H1 (cell line): ENCODE data around the gene FSIP1. TPM values are rescaled to one million over a fixed set of nuclear protein-coding genes. Genes with fewer than 3 reads are reported as not detected.

Source experiments
- BACH1 ChIP-seq: IDR thresholded peaks from 2 replicates; pipeline ENCODE4 v1.6.1; 2012; ENCODE audit warnings: low read length, improper control_type of control experiment
- JUND ChIP-seq: IDR thresholded peaks from 2 replicates; pipeline ENCODE4 v1.6.1; 2011; ENCODE audit warnings: mild to moderate bottlenecking, improper control_type of control experiment, low read length
- RAD21 ChIP-seq, 2 experiments: IDR thresholded peaks in 1 of 2; conservative IDR thresholded peaks in 1 of 2; 2 replicates each; pipeline ENCODE4 v1.6.1; 2011; ENCODE audit warnings: low read depth in 2 of 2, low read length in 2 of 2, improper control_type of control experiment in 1 of 2, inconsistent platforms in 1 of 2, mild to moderate bottlenecking in 1 of 2, moderate library complexity in 1 of 2
- SIRT6 ChIP-seq: IDR thresholded peaks from one replicate; pipeline ENCODE4 v1.7.1; 2012; ENCODE audit warnings: low read length, inconsistent platforms
- polyA plus RNA-seq, 7 experiments: library from polyadenylated mRNA; depleted of rRNA in 3 of 7; stranded (reverse) in 5 of 7; unstranded in 2 of 7; fragments of >200 nt in 5 of 7; fragments of 200-250 nt in 2 of 7; gene quantifications; 1 replicate in 5 of 7; 2 replicates in 1 of 7; 4 replicates in 1 of 7; pipeline versions ENCODE4 v1.2.1 to v1.2.3, GENCODE V29; 2011 to 2013; ENCODE audit warnings: missing spikeins in 2 of 7, mixed read lengths in 2 of 7
- total RNA-seq: library from RNA; stranded (reverse); fragmentation: NEBNext Ultra II Directional; extraction: Animal tissue kit (Norgen Biotek cat#: 25700); gene quantifications from 2 replicates; pipeline ENCODE4 v1.2.1, GENCODE V29; 2021
- TF ChIP-seq, protein P1 (sequence below): fragments of 300-600 bp; sonication (generic); IDR thresholded peaks from 2 replicates; pipeline ENCODE4 v1.7.1; 2012; ENCODE audit warnings: low read length, moderate library complexity, mild to moderate bottlenecking, inconsistent platforms; ENCODE audit not compliant: insufficient replicate concordance
- TF ChIP-seq, protein P2 (sequence below): IDR thresholded peaks from 2 replicates; pipeline ENCODE4 v1.6.1; 2012; ENCODE audit warnings: low read length, inconsistent platforms
- TF ChIP-seq, protein P3 (sequence below): IDR thresholded peaks from 2 replicates; pipeline ENCODE4 v1.6.1; 2011; ENCODE audit warnings: low read depth, mild to moderate bottlenecking, low read length; ENCODE audit not compliant: insufficient read depth

FSIP1 gene
- total and polyA plus RNA-seq, 2 of the 8 experiments (the other 6 are each of a cell fraction or from before 2014, with no cell fraction given): 0.18 to 1.3 TPM

DNA sequence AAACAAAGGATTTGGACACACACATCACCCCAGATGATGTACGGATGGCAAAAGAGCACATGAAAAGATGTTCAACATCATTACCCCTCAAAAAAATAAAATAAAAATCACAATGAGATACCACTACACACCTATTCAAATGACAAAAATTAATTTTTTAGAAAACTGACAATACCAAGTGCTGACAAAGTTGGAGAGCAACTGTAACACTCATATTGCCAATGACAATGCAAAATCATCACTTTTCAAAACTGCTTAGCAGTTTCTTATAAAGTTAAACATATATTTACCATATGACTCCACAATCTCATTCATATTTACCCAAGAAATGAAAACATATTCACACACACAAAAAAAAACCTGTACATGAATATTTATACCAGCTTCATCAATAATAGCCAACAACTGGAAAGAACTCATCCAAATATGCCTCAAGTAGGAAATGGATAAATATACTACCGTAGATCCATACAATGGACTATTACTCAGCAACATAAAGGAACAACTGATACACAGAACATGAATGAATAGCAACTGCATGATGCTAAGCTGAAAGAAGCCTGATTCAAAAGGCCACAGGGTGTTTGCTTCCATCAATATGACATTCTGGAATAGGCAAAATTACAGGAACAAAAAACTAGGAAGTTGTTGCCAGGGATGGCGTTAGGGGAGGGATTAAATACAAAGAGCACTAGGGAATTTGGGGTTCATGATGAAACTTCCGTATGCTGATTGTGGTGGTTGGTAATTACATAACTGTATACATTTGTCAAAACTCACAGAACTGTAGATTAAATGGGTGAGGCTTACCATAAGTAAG is 1.3 kb downstream of the FSIP1 start (continued):
- TF ChIP-seq, protein P1, sequence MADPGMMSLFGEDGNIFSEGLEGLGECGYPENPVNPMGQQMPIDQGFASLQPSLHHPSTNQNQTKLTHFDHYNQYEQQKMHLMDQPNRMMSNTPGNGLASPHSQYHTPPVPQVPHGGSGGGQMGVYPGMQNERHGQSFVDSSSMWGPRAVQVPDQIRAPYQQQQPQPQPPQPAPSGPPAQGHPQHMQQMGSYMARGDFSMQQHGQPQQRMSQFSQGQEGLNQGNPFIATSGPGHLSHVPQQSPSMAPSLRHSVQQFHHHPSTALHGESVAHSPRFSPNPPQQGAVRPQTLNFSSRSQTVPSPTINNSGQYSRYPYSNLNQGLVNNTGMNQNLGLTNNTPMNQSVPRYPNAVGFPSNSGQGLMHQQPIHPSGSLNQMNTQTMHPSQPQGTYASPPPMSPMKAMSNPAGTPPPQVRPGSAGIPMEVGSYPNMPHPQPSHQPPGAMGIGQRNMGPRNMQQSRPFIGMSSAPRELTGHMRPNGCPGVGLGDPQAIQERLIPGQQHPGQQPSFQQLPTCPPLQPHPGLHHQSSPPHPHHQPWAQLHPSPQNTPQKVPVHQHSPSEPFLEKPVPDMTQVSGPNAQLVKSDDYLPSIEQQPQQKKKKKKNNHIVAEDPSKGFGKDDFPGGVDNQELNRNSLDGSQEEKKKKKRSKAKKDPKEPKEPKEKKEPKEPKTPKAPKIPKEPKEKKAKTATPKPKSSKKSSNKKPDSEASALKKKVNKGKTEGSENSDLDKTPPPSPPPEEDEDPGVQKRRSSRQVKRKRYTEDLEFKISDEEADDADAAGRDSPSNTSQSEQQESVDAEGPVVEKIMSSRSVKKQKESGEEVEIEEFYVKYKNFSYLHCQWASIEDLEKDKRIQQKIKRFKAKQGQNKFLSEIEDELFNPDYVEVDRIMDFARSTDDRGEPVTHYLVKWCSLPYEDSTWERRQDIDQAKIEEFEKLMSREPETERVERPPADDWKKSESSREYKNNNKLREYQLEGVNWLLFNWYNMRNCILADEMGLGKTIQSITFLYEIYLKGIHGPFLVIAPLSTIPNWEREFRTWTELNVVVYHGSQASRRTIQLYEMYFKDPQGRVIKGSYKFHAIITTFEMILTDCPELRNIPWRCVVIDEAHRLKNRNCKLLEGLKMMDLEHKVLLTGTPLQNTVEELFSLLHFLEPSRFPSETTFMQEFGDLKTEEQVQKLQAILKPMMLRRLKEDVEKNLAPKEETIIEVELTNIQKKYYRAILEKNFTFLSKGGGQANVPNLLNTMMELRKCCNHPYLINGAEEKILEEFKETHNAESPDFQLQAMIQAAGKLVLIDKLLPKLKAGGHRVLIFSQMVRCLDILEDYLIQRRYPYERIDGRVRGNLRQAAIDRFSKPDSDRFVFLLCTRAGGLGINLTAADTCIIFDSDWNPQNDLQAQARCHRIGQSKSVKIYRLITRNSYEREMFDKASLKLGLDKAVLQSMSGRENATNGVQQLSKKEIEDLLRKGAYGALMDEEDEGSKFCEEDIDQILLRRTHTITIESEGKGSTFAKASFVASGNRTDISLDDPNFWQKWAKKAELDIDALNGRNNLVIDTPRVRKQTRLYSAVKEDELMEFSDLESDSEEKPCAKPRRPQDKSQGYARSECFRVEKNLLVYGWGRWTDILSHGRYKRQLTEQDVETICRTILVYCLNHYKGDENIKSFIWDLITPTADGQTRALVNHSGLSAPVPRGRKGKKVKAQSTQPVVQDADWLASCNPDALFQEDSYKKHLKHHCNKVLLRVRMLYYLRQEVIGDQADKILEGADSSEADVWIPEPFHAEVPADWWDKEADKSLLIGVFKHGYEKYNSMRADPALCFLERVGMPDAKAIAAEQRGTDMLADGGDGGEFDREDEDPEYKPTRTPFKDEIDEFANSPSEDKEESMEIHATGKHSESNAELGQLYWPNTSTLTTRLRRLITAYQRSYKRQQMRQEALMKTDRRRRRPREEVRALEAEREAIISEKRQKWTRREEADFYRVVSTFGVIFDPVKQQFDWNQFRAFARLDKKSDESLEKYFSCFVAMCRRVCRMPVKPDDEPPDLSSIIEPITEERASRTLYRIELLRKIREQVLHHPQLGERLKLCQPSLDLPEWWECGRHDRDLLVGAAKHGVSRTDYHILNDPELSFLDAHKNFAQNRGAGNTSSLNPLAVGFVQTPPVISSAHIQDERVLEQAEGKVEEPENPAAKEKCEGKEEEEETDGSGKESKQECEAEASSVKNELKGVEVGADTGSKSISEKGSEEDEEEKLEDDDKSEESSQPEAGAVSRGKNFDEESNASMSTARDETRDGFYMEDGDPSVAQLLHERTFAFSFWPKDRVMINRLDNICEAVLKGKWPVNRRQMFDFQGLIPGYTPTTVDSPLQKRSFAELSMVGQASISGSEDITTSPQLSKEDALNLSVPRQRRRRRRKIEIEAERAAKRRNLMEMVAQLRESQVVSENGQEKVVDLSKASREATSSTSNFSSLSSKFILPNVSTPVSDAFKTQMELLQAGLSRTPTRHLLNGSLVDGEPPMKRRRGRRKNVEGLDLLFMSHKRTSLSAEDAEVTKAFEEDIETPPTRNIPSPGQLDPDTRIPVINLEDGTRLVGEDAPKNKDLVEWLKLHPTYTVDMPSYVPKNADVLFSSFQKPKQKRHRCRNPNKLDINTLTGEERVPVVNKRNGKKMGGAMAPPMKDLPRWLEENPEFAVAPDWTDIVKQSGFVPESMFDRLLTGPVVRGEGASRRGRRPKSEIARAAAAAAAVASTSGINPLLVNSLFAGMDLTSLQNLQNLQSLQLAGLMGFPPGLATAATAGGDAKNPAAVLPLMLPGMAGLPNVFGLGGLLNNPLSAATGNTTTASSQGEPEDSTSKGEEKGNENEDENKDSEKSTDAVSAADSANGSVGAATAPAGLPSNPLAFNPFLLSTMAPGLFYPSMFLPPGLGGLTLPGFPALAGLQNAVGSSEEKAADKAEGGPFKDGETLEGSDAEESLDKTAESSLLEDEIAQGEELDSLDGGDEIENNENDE: no peak
- TF ChIP-seq SIRT6 (no peak), RAD21 (IDR thresholded peaks at IDR 0.05 in 1 of 2, conservative IDR thresholded peaks at IDR 0.05 in 1 of 2; ENCODE audit: low read depth in 2 of 2, low read length in 2 of 2) (no peak), BACH1 (no peak), JUND (no peak)
- TF ChIP-seq, protein P2, sequence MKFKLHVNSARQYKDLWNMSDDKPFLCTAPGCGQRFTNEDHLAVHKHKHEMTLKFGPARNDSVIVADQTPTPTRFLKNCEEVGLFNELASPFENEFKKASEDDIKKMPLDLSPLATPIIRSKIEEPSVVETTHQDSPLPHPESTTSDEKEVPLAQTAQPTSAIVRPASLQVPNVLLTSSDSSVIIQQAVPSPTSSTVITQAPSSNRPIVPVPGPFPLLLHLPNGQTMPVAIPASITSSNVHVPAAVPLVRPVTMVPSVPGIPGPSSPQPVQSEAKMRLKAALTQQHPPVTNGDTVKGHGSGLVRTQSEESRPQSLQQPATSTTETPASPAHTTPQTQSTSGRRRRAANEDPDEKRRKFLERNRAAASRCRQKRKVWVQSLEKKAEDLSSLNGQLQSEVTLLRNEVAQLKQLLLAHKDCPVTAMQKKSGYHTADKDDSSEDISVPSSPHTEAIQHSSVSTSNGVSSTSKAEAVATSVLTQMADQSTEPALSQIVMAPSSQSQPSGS: no peak
- TF ChIP-seq, protein P3, sequence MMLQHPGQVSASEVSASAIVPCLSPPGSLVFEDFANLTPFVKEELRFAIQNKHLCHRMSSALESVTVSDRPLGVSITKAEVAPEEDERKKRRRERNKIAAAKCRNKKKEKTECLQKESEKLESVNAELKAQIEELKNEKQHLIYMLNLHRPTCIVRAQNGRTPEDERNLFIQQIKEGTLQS: no peak
